A549 (cell line): ENCODE results near the gene HMGB2. TPM values are rescaled to one million over a fixed set of nuclear protein-coding genes. Genes with fewer than 3 reads are reported as not detected.

Source experiments
- ATAC-seq, 2 experiments: fragments of 200-7000 bp in 1 of 2; fragments of >200 bp in 1 of 2; cut with Nextera tagmentation in 1 of 2; cut with Tn5 transposase in 1 of 2; 3 replicates each; pipeline versions ENCODE4 v1.8.0 to v1.9.1; 2018 to 2020; ENCODE audit warnings: mild to moderate bottlenecking in 1 of 2, moderate library complexity in 1 of 2
- CTCF ChIA-PET: fragments of 300-600 bp; sonication (Branson Sonifier 250); formaldehyde crosslinking; extraction: SDS; loops from one replicate; lab custom pipeline; 2021; ENCODE audit warnings: antibody characterized with exemption, inconsistent platforms; lab: Yijun Ruan, JAX
- POLR2A ChIA-PET: fragments of 350-600 bp; formaldehyde crosslinking; extraction: SDS; loops from one replicate; lab custom pipeline; 2021; ENCODE audit warnings: antibody characterized with exemption, inconsistent platforms; lab: Yijun Ruan, JAX
- DNase-seq, 2 experiments: peaks; one replicate each; pipeline versions ENCODE4 v3.0.0 to v3.0.0-alpha.2; 2011 to 2016; ENCODE audit warnings: low read depth in 1 of 2, low spot score in 1 of 2
- FAIRE-seq: peaks from 2 replicates; lab custom pipeline; 2011; peaks lifted over from hg19 to GRCh38; lab: Jason Lieb, UNC
- H3K27ac ChIP-seq, 2 experiments: fragments of >200 bp; sonication (Bioruptor Twin); formaldehyde crosslinking; 3 replicates each; pipeline ENCODE4 v1.5.1; 2016 to 2017
- H3K4me1 ChIP-seq: fragments of >200 bp; sonication (Bioruptor Twin); formaldehyde crosslinking; 3 replicates; pipeline ENCODE4 v1.6.1; 2016
- H3K4me2 ChIP-seq: fragments of >200 bp; sonication (Bioruptor Twin); formaldehyde crosslinking; 3 replicates; pipeline ENCODE4 v1.6.1; 2016
- H3K4me3 ChIP-seq: fragments of >200 bp; sonication (Bioruptor Twin); formaldehyde crosslinking; 3 replicates; pipeline ENCODE4 v1.5.1; 2016
- H3K9me3 ChIP-seq: fragments of >200 bp; sonication (Bioruptor Twin); formaldehyde crosslinking; 3 replicates; pipeline ENCODE4 v1.6.1; 2016
- ATOH8 ChIP-seq: fragments of 250-450 bp; sonication (Bioruptor Pico); IDR thresholded peaks from 2 replicates; pipeline ENCODE4 v1.5.0; 2020; ENCODE audit warnings: low read depth, mild to moderate bottlenecking, moderate library complexity
- BCL3 ChIP-seq: fragments of >200 bp; sonication (Bioruptor Twin); formaldehyde crosslinking; IDR thresholded peaks from 3 replicates; pipeline ENCODE4 v1.6.1; 2016
- BHLHE40 ChIP-seq: IDR thresholded peaks from 2 replicates; pipeline ENCODE4 v1.6.1; 2012; ENCODE audit warnings: low read depth, low read length, inconsistent platforms
- CBX2 ChIP-seq: fragments of 200-600 bp; sonication (generic); IDR thresholded peaks from 2 replicates; pipeline ENCODE4 v1.6.1; 2016; ENCODE audit warnings: low read depth, mild to moderate bottlenecking, borderline replicate concordance
- CEBPB ChIP-seq, 2 experiments: fragments of >200 bp in 1 of 2; sonication (Bioruptor Twin) in 1 of 2; formaldehyde crosslinking in 1 of 2; IDR thresholded peaks; 2 replicates each; pipeline ENCODE4 v1.6.1; 2012 to 2016
- CHD2 ChIP-seq: fragments of 150-350 bp; IDR thresholded peaks from 2 replicates; pipeline ENCODE4 v1.6.1; 2014; ENCODE audit warnings: low read length; ENCODE audit not compliant: partially characterized antibody
- EHF ChIP-seq: fragments of 250-450 bp; sonication (Bioruptor Pico); IDR thresholded peaks from 2 replicates; pipeline ENCODE4 v1.5.0; 2020; ENCODE audit warnings: mild to moderate bottlenecking
- EP300 ChIP-seq, 2 experiments: fragments of >200 bp; sonication (Bioruptor Twin); formaldehyde crosslinking; IDR thresholded peaks; 2 replicates in 1 of 2; 3 replicates in 1 of 2; pipeline ENCODE4 v1.6.1; 2016 to 2017
- FOSB ChIP-seq: fragments of 250-450 bp; sonication (Bioruptor Pico); IDR thresholded peaks from 2 replicates; pipeline ENCODE4 v1.5.0; 2020; ENCODE audit warnings: mild to moderate bottlenecking, moderate library complexity
- HES2 ChIP-seq: fragments of >200 bp; sonication (Bioruptor Twin); formaldehyde crosslinking; IDR thresholded peaks from 2 replicates; pipeline ENCODE4 v1.6.1; 2016
- HOXB13 ChIP-seq: fragments of 250-450 bp; sonication (Bioruptor Pico); IDR thresholded peaks from 2 replicates; pipeline ENCODE4 v1.5.0; 2020; ENCODE audit warnings: low read depth, mild to moderate bottlenecking, moderate library complexity
- JUN ChIP-seq, 2 experiments: fragments of >200 bp; sonication (Bioruptor Twin); formaldehyde crosslinking; IDR thresholded peaks; 2 replicates in 1 of 2; 3 replicates in 1 of 2; pipeline ENCODE4 v1.6.1; 2016 to 2017
- JUNB ChIP-seq: fragments of >200 bp; sonication (Bioruptor Twin); formaldehyde crosslinking; IDR thresholded peaks from 2 replicates; pipeline ENCODE4 v1.6.1; 2016
- KDM1A ChIP-seq: fragments of 200-600 bp; sonication (generic); IDR thresholded peaks from 2 replicates; pipeline ENCODE4 v1.6.1; 2016; ENCODE audit warnings: low read depth, mild to moderate bottlenecking
- MAFK ChIP-seq: fragments of 450-650 bp; IDR thresholded peaks from 2 replicates; pipeline ENCODE4 v1.6.1; 2014; ENCODE audit not compliant: partially characterized antibody
- MAX ChIP-seq: IDR thresholded peaks from 2 replicates; pipeline ENCODE4 v1.6.1; 2012
- MAZ ChIP-seq: fragments of 150-350 bp; IDR thresholded peaks from 2 replicates; pipeline ENCODE4 v1.6.1; 2014; ENCODE audit warnings: antibody characterized with exemption, low read depth, low read length, borderline replicate concordance
- MYC ChIP-seq: IDR thresholded peaks from 2 replicates; pipeline ENCODE4 v1.6.1; 2012; ENCODE audit warnings: mild to moderate bottlenecking, inconsistent platforms, low read length, improper control_type of control experiment, borderline replicate concordance
- NFE2L2 ChIP-seq: fragments of 150-350 bp; conservative IDR thresholded peaks from 2 replicates; pipeline ENCODE4 v1.6.1; 2014; ENCODE audit warnings: low read length
- NR3C1 ChIP-seq: fragments of >200 bp; sonication (Bioruptor Twin); formaldehyde crosslinking; IDR thresholded peaks from 3 replicates; pipeline ENCODE4 v1.6.1; 2017
- POLR2AphosphoS2 ChIP-seq: conservative IDR thresholded peaks from 2 replicates; pipeline ENCODE4 v1.6.1; 2012; ENCODE audit warnings: low read length, improper control_type of control experiment, inconsistent platforms
- RAD21 ChIP-seq, 2 experiments: fragments of >200 bp in 1 of 2; sonication (Bioruptor Twin) in 1 of 2; formaldehyde crosslinking in 1 of 2; IDR thresholded peaks in 1 of 2; conservative IDR thresholded peaks in 1 of 2; 2 replicates in 1 of 2; 3 replicates in 1 of 2; pipeline ENCODE4 v1.6.1; 2012 to 2018; ENCODE audit warnings: inconsistent platforms in 1 of 2
- RARB ChIP-seq: fragments of 250-450 bp; sonication (Bioruptor Pico); IDR thresholded peaks from 2 replicates; pipeline ENCODE4 v1.8.0; 2021; ENCODE audit warnings: mild to moderate bottlenecking, moderate library complexity
- RCOR1 ChIP-seq: fragments of 150-350 bp; IDR thresholded peaks from 2 replicates; pipeline ENCODE4 v1.6.1; 2014; ENCODE audit warnings: antibody characterized with exemption, low read length, low read depth
- RFX5 ChIP-seq: fragments of 450-650 bp; IDR thresholded peaks from 2 replicates; pipeline ENCODE4 v1.7.1; 2014; ENCODE audit warnings: antibody characterized with exemption, mild to moderate bottlenecking, moderate library complexity
- SMC3 ChIP-seq: fragments of >200 bp; sonication (Bioruptor Twin); formaldehyde crosslinking; IDR thresholded peaks from 3 replicates; pipeline ENCODE4 v1.6.1; 2018; ENCODE audit warnings: inconsistent platforms
- SREBF2 ChIP-seq: fragments of 450-650 bp; IDR thresholded peaks from 2 replicates; pipeline ENCODE4 v1.6.1; 2014; ENCODE audit warnings: mild to moderate bottlenecking, moderate library complexity
- WGBS: methylation state at CpG from one replicate; pipeline ENCODE4 v1.1.6; 2017; ENCODE audit errors: missing lambda C conversion rate; 5-methylcytosine and 5-hydroxymethylcytosine counted together
- polyA plus RNA-seq, 4 experiments: library from polyadenylated mRNA; depleted of rRNA in 3 of 4; stranded (reverse); fragments of >200 nt; fragmentation: RNase III in 1 of 4; extraction: RNeasy Plus Mini Kit Qiagen cat#74134 plus additional on column Dnase treatment in 1 of 4; gene quantifications; 2 replicates in 3 of 4; 3 replicates in 1 of 4; pipeline ENCODE4 v1.2.3, GENCODE V29; 2011 to 2017
- TF ChIP-seq, protein P1 (sequence below): fragments of >200 bp; sonication (Bioruptor Twin); formaldehyde crosslinking; IDR thresholded peaks from 3 replicates; pipeline ENCODE4 v1.5.1; 2016
- TF ChIP-seq, protein P2 (sequence below): fragments of 450-650 bp; IDR thresholded peaks from 2 replicates; pipeline ENCODE4 v1.6.1; 2014; ENCODE audit warnings: antibody characterized with exemption

HMGB2 gene
- polyA plus RNA-seq, 2 of the 4 experiments (the other 2 are of a cell fraction), result 101 to 128 TPM

- H3K9me3 ChIP-seq, result peaks cover 6% of the 10 kb centered on the region; the same call in 2 of the 3 replicates
- FAIRE-seq (no peak), ATAC-seq (peak in 1 of 2 experiments; percentile 59; a peak in 2 of 6 replicates), DNase-seq (peak; percentile 5 to 65)
- ChIA-PET POLR2A (no interaction called here), CTCF (interaction anchor here (0.7 to 1.3 kb wide), 3 partner anchors 12 to 263 kb away, joined by 4 to 7 read pairs (median 5); no protein-coding TSS in a partner anchor)
- no peak overlapping the region for H3K4me2 ChIP-seq
- TF ChIP-seq RAD21 (conservative IDR thresholded peaks at IDR 0.05 in 1 of 2, IDR thresholded peaks at IDR 0.05 in 1 of 2) (peak; percentile 16 to 36; a peak in 2 of 5 replicates), EP300 (IDR thresholded peaks at IDR 0.05) (no peak)
- TF ChIP-seq, protein P1, sequence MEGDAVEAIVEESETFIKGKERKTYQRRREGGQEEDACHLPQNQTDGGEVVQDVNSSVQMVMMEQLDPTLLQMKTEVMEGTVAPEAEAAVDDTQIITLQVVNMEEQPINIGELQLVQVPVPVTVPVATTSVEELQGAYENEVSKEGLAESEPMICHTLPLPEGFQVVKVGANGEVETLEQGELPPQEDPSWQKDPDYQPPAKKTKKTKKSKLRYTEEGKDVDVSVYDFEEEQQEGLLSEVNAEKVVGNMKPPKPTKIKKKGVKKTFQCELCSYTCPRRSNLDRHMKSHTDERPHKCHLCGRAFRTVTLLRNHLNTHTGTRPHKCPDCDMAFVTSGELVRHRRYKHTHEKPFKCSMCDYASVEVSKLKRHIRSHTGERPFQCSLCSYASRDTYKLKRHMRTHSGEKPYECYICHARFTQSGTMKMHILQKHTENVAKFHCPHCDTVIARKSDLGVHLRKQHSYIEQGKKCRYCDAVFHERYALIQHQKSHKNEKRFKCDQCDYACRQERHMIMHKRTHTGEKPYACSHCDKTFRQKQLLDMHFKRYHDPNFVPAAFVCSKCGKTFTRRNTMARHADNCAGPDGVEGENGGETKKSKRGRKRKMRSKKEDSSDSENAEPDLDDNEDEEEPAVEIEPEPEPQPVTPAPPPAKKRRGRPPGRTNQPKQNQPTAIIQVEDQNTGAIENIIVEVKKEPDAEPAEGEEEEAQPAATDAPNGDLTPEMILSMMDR, result peak; percentile 48
- WGBS, result 64% methylated on average over 4 of the region's 4 CpGs
- no peak overlapping the region for H3K27ac ChIP-seq
- no peaks in the 10 kb centered on the region for H3K4me1 ChIP-seq
- no peak overlapping the region for H3K4me3 ChIP-seq
Observed at GRCh38 chr4:173288296-173288695, 45.9 kb downstream of the HMGB2 start.

GRCh38 chr4:173287486-173287885 lies 46.7 kb downstream of the HMGB2 start:
- Histone ChIP-seq H3K27ac (no peak overlapping the region), H3K4me2 (no peak overlapping the region), H3K9me3 (peaks cover 6% of the 10 kb centered on the region; the same call in 2 of the 3 replicates), H3K4me1 (no peaks in the 10 kb centered on the region), H3K4me3 (no peak overlapping the region)
- 89% methylated on average over 2 of the region's 2 CpGs for WGBS
- ChIA-PET POLR2A (no interaction called here), CTCF (interaction anchor here (0.7 to 1.3 kb wide), 3 partner anchors 14 to 263 kb away, joined by 3 to 7 read pairs (median 4); no protein-coding TSS in a partner anchor)
- FAIRE-seq (no peak), ATAC-seq (no peak), DNase-seq (no peak)
- TF ChIP-seq KDM1A, result no peak
- no peak for TF ChIP-seq JUN (IDR thresholded peaks at IDR 0.05)
- TF ChIP-seq MAZ, result no peak
- no peak for TF ChIP-seq CEBPB (IDR thresholded peaks at IDR 0.05)
- no peak for TF ChIP-seq FOSB
- TF ChIP-seq HES2, result no peak
- TF ChIP-seq MAFK, result no peak
- TF ChIP-seq, protein P2, sequence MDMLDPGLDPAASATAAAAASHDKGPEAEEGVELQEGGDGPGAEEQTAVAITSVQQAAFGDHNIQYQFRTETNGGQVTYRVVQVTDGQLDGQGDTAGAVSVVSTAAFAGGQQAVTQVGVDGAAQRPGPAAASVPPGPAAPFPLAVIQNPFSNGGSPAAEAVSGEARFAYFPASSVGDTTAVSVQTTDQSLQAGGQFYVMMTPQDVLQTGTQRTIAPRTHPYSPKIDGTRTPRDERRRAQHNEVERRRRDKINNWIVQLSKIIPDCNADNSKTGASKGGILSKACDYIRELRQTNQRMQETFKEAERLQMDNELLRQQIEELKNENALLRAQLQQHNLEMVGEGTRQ, result no peak
- TF ChIP-seq CHD2, result no peak
- no peak for TF ChIP-seq NFE2L2
- TF ChIP-seq POLR2AphosphoS2, result no peak
- TF ChIP-seq RARB, result no peak
- no peak for TF ChIP-seq BHLHE40
- TF ChIP-seq HOXB13 (CRISPR knock-in tag), result no peak

GRCh38 chr4:173284463-173284862 lies 49.7 kb downstream of the HMGB2 start:
- TF ChIP-seq CBX2, result no peak
- TF ChIP-seq SMC3, result no peak
- TF ChIP-seq SREBF2, result no peak
- TF ChIP-seq EHF, result no peak
- no peak for TF ChIP-seq MAX
- no peak for TF ChIP-seq ATOH8 (CRISPR knock-in tag)
- TF ChIP-seq CEBPB (IDR thresholded peaks at IDR 0.05), result no peak
- TF ChIP-seq JUNB, result no peak
- TF ChIP-seq NFE2L2, result no peak
- no peak for TF ChIP-seq BCL3
- no peak for TF ChIP-seq RFX5
- no peak for TF ChIP-seq RCOR1
- no peak for TF ChIP-seq NR3C1
- no peak for TF ChIP-seq MYC
- TF ChIP-seq, protein P2, result no peak
- no peak for TF ChIP-seq POLR2AphosphoS2
- CTCF ChIA-PET, result no interaction called here
- no peak for DNase-seq
- Histone ChIP-seq H3K4me2 (no peak overlapping the region), H3K4me3 (no peak overlapping the region), H3K9me3 (peaks cover 6% of the 10 kb centered on the region; the same call in 2 of the 3 replicates), H3K27ac (no peak overlapping the region), H3K4me1 (no peaks in the 10 kb centered on the region)
- FAIRE-seq, result no peak
- POLR2A ChIA-PET, result no interaction called here
- ATAC-seq, result no peak
